Kidney (tissue), 14 donors: ENCODE measurements around the gene TGM1. TPM values are rescaled to one million over a fixed set of nuclear protein-coding genes. Genes with fewer than 3 reads are reported as not detected.

Source experiments
- DNase-seq, 5 donors: peaks; one replicate each; pipeline ENCODE4 v3.0.0-alpha.2; 2013 to 2020
- FAIRE-seq: peaks from 2 replicates; lab custom pipeline; 2012; peaks lifted over from hg19 to GRCh38; lab: Jason Lieb, UNC
- H3K27ac ChIP-seq, 2 donors: one replicate each; pipeline ENCODE4 v1.7.0; 2013; ENCODE audit warnings: low read depth in 2 of 2, low read length in 2 of 2, inconsistent platforms in 1 of 2
- H3K27me3 ChIP-seq: one replicate; pipeline ENCODE4 v1.7.1; 2013; ENCODE audit warnings: low read length, inconsistent platforms; ENCODE audit not compliant: control insufficient read depth, insufficient read depth
- H3K36me3 ChIP-seq, 3 donors: one replicate each; pipeline versions ENCODE4 v1.7.0 to v1.7.1; 2013; ENCODE audit warnings: low read length in 3 of 3, control low read depth in 1 of 3, inconsistent platforms in 1 of 3; ENCODE audit not compliant: insufficient read depth in 3 of 3, control insufficient read depth in 2 of 3
- H3K4me1 ChIP-seq, 3 donors: one replicate each; pipeline versions ENCODE4 v1.7.0 to v1.7.1; 2013; ENCODE audit warnings: low read length in 3 of 3, inconsistent platforms in 1 of 3, low read depth in 1 of 3; ENCODE audit not compliant: control insufficient read depth in 2 of 3, insufficient read depth in 2 of 3
- H3K4me3 ChIP-seq, 3 donors: one replicate each; pipeline versions ENCODE4 v1.7.0 to v1.8.1; 2013; ENCODE audit warnings: low read length in 3 of 3, control low read depth in 1 of 3, inconsistent platforms in 1 of 3
- H3K9ac ChIP-seq, 3 donors: one replicate each; pipeline versions ENCODE4 v1.7.0 to v1.7.1; 2013; ENCODE audit warnings: low read length in 3 of 3, control low read depth in 1 of 3, inconsistent platforms in 1 of 3
- H3K9me3 ChIP-seq, 3 donors: one replicate each; pipeline versions ENCODE4 v1.7.0 to v1.7.1; 2013; ENCODE audit warnings: low read length in 3 of 3, control low read depth in 1 of 3, inconsistent platforms in 1 of 3; ENCODE audit not compliant: control insufficient read depth in 2 of 3, insufficient read depth in 1 of 3
- CTCF ChIP-seq: IDR thresholded peaks from 3 replicates; pipeline ENCODE4 v1.5.1; 2012; ENCODE audit warnings: mild to moderate bottlenecking, moderate library complexity, borderline replicate concordance; ENCODE audit not compliant: insufficient read depth; ENCODE audit errors: extremely low read depth
- intact Hi-C: fragments of 100-400 bp; cut with DNase I; formaldehyde crosslinking; loops from one replicate; pipeline ENCODE4 v1.11.1; 2022
- polyA plus RNA-seq: library from polyadenylated mRNA; stranded (reverse); fragments of 350-450 nt; fragmentation: Illumina TruSeq; extraction: RNeasy Lipid Tissue Mini Kit (QIAGEN cat#74804); gene quantifications from one replicate; pipeline ENCODE4 v1.2.3, GENCODE V29; 2014; ENCODE audit warnings: low read depth, low replicate concordance; ENCODE audit not compliant: insufficient read depth
- total RNA-seq: library from RNA; stranded (reverse); fragmentation: NEBNext Ultra II Directional; extraction: Animal tissue kit (Norgen Biotek cat#: 25700); gene quantifications from one replicate; pipeline ENCODE4 v1.2.1, GENCODE V29; 2021
- donor health status: control.
- donor health status: control.
- donor health status: control.
- donor health status: control.
- donor health status: control.
- donor health status: DM: yes; HTN: yes; CAD: no.
- donor health status: Normal renal cell carcinoma (clear cell type).

The TGM1 gene
- total and polyA plus RNA-seq, 2 donors from 2014 or later = 4.5 to 13.1 TPM

DNA sequence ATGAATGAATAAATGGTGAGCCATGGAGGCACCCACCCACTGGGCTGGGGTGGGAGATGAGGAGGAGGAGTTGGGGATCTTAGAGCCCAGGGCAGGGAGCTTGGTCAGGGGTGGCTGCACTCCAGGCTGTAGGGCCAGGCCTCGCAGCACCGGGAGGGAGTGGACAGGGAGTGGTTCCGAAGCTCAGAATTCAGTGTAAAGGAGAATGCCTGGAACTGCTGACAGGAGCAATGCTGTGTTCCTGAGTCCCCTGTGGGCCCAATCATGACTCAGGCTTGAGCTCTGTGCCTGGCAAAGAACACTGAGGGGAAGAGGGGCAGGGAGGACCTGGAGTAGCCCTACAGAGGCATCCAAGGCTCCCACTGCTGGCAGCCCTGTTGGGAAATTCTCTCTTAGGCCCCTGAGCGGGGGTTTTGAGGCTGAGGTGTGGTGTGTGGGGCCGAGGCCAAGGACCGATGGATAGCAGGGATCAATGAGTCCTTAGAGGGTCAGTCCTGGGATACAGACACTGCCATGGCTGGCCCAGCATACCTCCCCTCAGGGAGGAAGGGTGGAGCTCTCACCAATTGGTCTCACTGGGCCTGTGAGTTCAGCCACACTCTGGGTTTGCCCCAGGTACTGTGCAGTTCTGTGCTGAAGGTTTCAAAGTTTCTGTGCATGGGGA lies 18.0 kb upstream of the TGM1 start:
- H3K27me3 ChIP-seq = no peaks in the 10 kb centered on the region
- no peak for TF ChIP-seq CTCF
- no peak for FAIRE-seq
- no peak overlapping the region for H3K27ac ChIP-seq
- H3K4me3 ChIP-seq = no peak overlapping the region
- H3K4me1 ChIP-seq = peaks cover 0 to 3% (median 0%) of the 10 kb centered on the region in 3 donors
- intact Hi-C loops = no loop called here
- H3K36me3 ChIP-seq = no peaks in the 10 kb centered on the region
- H3K9me3 ChIP-seq = no peaks in the 10 kb centered on the region
- no peak for DNase-seq
- no peak overlapping the region for H3K9ac ChIP-seq

DNA sequence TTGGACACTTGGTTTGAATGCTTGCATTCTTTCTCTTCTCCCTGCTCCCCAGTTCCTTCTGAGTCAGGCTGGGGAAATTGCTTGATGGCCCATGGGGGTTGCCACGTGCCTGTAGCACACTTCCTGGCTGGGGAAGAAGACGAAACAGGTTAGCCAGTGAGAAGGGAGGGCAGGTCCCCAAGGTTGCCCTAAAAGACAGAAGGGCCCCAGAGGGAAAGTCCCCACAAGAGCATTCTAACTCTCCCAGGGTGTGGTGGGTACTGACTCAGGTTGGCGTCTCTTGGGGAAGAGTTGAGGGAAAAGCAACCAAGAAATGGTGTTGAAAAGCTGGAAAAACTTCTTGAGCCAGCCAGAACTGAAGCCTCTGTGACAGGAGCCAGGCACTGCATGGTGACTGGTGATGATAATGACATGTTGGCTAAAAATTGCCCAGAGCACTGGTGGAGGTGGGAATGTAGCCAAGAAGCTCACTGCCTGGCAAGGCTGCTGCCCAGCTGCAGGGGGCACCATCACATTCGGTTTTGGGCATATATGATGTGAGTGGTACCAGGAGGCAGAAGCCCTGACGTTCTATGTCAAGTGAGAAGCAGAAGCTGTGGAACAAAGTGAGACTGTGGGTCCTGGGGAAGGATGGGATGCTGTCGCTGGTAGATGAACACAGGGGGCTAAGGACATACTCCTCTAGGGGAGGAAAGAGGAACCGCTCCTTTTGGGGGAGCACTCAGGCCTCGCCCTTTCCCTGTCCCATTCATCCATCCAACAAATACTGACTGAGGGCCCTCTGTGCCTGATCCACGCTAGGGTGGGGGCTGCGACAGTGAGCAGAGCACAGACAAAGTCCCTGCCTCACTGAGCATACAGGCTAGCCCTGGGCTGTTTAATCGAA lies 16.6 kb upstream of the TGM1 start:
- no peaks in the 10 kb centered on the region for H3K36me3 ChIP-seq
- no peak overlapping the region for H3K27ac ChIP-seq
- DNase-seq = no peak
- no peak overlapping the region for H3K9ac ChIP-seq
- FAIRE-seq = no peak
- TF ChIP-seq CTCF = peak; percentile 28
- intact Hi-C loops = no loop called here
- no peaks in the 10 kb centered on the region for H3K9me3 ChIP-seq
- no peak overlapping the region for H3K4me3 ChIP-seq
- no peaks in the 10 kb centered on the region for H3K27me3 ChIP-seq
- peaks cover 0 to 3% (median 0%) of the 10 kb centered on the region in 3 donors for H3K4me1 ChIP-seq

DNA sequence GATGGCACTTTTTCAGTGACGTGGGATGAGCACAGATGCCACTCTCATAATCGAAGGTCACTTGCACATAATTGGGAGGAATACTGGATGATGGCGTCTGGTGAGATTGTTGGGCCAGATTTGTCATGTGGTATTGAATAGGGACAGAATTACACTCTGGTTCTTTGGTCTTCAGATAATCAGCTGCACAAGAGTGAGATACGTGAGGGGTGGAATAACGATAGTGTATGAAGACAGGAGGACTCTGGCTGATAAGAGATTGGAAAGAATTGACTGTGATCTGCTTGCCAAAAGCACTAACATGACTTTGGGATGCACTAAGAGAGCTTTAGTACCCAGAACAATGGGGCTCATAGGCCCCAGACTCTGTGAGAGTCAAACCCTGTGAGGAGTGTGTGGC lies 15.4 kb upstream of the TGM1 start:
- no peak for TF ChIP-seq CTCF
- FAIRE-seq (no peak), DNase-seq (no peak)
- Histone ChIP-seq H3K4me1 (peaks cover 0 to 3% (median 0%) of the 10 kb centered on the region in 3 donors), H3K27me3 (no peaks in the 10 kb centered on the region), H3K36me3 (no peaks in the 10 kb centered on the region), H3K4me3 (no peak overlapping the region), H3K9me3 (no peaks in the 10 kb centered on the region), H3K27ac (no peak overlapping the region), H3K9ac (no peak overlapping the region)
- intact Hi-C loops = no loop called here
